ENCODE results near the gene LPCAT1.

DNA sequence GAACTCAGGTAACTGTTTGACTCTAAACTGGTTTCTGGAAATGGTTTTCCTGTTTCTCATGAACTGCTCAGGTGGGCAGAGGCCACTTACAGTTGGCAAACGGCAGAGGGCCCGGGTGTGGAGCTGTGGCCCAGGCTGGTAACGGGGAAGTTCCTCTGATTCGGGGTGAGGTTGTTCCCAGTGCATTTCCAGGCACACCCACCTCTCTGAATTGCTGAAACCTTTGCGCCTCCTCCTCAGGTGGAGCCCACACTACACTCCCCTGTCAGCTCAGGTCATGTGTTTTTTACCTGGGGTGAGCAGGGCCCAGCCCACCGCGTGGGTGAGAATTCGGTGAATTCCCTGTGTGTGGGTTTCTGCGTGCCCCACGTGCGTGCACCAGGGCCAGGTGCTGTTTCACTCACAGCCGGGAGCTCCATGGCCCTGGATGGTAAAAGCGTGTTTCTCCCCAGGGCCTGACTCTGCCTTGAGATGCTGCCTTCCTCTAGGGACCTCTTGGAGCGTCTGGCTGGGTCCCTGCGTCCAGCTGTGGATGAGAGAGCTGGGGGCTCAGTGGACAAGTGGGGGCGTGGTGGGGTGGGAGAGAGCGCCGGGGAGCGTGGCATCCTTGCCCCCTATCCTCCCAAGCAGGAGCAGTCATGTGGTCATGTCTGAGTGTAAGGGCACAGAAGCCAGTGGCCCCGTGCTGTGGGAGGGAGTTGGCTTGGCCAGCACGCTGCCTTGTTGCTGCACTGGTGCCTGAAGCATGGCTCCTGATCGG lies 33.5 kb upstream of the LPCAT1 start:
- TF ChIP-seq CTCF (IDR thresholded peaks at IDR 0.05) (no peak), POLR2A (IDR thresholded peaks at IDR 0.05) (no peak)

All from tibial nerve (tissue), 3 donors.